Neuronal stem cell (in vitro differentiated cells): Measurements from ENCODE around the gene CHRNA3. TPM values are rescaled to one million over a fixed set of nuclear protein-coding genes. Genes with fewer than 3 reads are reported as not detected.

Experiments
- small RNA-seq: library from polyadenylated mRNA; stranded (forward); fragments of <200 nt; extraction: miRNeasy Mini kit (QIAGEN cat#:217004); gene quantifications from one replicate; pipeline ENCODE3, GENCODE V24; 2013; ENCODE audit not compliant: insufficient read depth

The CHRNA3 gene

Small RNA genes within 50 kb of the gene (small RNA-seq; reads per million reads assigned to genes)
- not detected for gene AC067863.2
